HG03045 (cell line): ENCODE measurements around the gene CH25H.

Experiments
- ATAC-seq: cut with Tn5 transposase; IDR thresholded peaks from one replicate; pipeline ENCODE4 v1.9.1; 2021; ENCODE audit warnings: mild to moderate bottlenecking, moderate library complexity; ENCODE audit not compliant: unreplicated experiment

The CH25H gene

GRCh38 chr10:89233033-89233432, 25.9 kb upstream of the CH25H start:
- no peak for ATAC-seq

- no peak for ATAC-seq
Measured at GRCh38 chr10:89228962-89229361, 21.8 kb upstream of the CH25H start.

DNA sequence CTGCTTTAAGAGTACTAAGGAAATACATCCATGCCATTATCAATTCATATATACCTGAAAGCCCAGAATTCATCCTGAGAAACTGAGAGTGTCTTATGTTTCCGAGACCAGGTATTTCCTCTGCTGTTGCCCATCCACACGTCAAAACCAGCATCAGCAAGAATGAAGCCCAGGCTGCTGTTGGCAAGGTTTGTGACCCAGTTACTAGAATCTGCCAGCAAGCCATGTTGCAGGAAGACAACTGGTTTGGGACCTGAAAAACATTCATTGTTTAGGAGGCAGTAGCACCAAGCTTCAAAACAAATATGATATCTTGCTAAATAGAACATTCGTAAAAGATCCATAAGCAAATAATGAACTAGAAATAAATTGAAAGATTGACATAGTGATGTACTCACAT, 21.0 kb upstream of the CH25H start:
- no peak for ATAC-seq

DNA sequence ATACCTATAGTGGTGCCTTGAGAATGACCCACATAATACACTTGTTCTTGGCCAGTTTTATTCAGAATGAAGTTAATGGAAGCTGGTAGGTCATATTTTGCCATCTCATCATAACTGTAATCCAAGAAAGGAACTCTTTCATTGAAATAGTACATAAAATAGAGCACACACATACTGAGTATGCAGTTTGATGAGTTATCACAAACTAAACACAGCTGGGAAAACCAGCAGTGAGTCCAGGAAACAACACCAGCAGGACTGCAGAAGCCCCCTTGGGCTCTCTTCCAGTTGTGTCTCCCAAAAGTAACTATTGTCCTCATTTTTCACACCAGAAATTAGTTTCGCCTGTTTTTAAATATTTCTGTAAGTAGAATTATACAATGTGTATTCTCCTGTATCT, 19.8 kb upstream of the CH25H start:
- no peak for ATAC-seq

DNA sequence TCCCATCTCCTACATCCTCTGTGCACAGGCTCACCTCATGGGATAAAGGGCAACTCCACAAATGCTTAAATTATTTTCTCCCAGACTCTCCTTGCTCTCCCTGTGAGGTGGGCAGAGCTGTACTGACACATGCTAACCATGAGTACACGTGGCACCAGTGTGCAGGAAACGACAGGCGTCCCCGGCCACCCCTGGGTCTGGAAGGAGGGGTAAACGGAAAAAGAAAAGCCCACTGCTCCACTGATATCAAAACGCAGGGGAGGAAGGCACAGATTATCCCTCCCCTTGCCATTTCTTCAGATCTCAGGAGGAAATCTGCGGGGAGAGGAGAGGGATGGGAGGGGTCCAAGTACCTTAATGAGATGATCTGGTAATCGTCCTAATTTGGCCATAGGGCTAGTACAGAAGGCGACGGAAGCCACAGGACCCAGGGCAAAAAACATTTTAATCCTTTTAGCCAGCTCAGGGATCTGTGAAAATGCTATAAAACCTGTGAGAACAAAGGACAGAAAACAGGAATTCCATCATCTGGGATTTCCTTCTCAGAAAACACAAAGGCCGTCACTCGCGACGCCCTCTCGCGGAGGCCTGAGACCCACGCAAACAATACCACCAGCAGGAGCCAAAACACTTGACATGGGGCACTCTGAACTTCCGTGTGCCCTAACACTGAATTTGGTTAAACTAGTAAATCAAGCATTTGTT, 17.8 kb upstream of the CH25H start:
- ATAC-seq = no peak

DNA sequence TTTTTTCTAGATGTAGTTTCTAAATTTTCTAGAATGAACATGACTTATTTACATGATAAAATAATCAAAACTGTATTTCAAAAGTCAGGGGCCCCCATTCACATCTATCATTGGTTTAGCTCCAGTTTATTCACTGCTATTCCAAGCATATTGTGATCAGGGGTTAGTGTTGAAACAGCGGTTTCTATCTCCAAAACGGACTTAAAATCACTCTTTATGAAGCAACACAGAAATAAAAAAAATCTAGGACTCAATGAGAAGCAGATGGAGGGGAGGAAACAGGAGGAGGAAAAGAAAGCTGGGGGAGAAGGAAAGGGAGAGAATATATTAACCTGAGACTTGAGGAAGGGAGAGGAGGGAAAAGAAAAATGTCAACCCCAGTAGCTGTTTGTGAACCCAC, 14.8 kb upstream of the CH25H start:
- no peak for ATAC-seq

DNA sequence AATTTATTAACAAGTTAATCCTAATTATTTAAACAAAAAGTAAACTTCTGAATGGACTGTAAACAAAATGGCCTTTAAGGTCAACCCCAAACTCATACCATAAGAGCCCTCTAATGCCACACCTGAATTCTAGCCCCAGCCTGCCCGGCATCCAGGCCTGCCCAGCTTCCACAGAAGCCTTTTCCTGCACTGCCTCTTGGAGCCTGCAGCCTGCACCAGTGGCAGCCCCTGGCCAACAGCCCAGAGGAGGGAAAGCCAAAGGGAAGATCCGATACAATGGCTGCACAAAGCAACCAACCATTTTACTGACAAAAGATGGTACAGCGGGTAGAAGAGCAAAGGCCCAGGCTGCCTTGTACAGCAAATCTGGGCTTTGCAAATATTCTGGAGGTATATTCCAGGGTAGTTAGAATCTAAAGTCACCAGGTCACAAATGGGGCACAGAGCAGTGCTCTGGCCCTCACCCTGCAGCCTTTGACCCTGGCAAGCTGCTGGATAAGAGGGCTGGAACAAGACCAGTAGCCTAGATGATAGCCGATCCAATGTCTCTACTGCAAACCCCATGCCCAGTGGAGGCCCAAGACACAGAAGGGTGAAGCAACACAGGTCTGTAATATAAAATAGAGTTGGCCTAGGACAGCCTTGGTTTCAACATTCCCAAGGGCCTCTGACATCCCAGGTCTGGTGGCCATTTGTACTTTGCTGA, 12.5 kb upstream of the CH25H start:
- no peak for ATAC-seq

GRCh38 chr10:89217057-89217990, 10.2 kb upstream of the CH25H start:
- ATAC-seq = no peak

- ATAC-seq = no peak
Measured at GRCh38 chr10:89216056-89216455, 8.9 kb upstream of the CH25H start.

- ATAC-seq = no peak
Measured at GRCh38 chr10:89215511-89215910, 8.4 kb upstream of the CH25H start.

- ATAC-seq = no peak
Measured at GRCh38 chr10:89214566-89215165, 7.5 kb upstream of the CH25H start.

- no peak for ATAC-seq
Measured at GRCh38 chr10:89213191-89213808, 6.2 kb upstream of the CH25H start.

GRCh38 chr10:89210794-89211425, 3.8 kb upstream of the CH25H start:
- no peak for ATAC-seq

GRCh38 chr10:89209718-89210117, 2.6 kb upstream of the CH25H start:
- ATAC-seq = no peak

GRCh38 chr10:89207801-89208551, 859 bp upstream of the CH25H start:
- peak; percentile 36 for ATAC-seq

DNA sequence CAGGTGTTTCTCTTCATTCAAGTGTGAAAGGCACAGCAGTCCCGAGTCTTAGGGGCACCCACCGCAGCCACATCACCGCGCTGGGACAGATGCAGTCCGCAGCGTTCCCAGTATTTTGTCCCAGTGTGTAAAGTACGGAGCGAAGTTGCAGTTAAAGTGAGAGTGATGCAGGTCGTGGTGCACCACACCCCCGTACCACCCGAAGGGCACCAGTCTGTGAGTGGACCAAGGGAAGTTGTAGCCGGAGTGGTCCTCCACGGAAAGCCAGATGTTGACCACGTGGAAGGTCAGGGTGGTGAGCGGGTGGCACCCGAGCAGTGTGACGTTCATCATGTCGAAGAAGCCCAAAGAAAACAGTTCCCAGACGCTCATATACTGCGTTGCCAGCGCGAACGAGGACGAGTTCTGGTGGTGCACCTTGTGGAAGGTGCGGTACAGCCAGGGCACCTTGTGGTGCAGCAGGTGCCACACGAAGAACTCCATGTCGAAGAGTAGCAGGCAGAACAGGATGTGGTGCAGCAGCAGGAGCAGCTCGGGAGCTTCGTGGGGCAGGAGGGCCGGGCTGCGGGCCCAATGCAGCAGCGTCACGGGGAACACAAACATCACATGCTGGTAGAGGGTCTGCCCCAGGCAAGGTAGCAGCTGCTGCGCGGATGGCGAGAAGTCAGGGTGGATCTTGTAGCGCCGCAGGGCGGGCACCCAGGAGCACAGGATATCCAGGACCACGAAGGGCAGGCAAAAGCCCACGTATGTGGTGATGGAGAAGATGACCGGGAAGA, 526 bp downstream of the CH25H start:
- ATAC-seq = peak; percentile 21

DNA sequence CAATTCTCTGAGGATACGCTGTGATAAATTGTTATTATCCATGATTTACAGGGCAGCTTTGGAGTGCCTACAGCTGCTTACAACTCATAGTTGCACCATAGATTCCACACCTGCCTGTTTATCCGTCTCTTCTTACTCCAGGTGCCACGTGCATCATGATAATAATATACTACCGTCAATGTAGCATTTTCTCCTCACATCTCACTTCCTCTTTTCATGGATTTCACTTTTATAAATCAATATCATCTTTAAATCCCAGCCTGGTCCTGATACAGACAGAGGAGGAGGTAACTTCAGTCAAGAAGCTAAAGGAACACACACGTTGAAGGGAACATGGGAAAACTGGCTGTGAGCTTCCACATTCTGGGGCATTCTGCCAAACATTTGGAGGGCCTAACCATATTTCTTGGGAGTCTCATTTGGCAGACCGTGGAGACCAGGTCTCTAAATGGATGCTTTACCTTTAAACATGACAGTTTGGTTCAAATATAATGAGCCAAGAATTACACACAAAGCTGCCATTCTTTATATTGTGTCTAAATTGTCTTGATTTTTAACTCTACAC, 2.4 kb downstream of the CH25H start:
- ATAC-seq = no peak

DNA sequence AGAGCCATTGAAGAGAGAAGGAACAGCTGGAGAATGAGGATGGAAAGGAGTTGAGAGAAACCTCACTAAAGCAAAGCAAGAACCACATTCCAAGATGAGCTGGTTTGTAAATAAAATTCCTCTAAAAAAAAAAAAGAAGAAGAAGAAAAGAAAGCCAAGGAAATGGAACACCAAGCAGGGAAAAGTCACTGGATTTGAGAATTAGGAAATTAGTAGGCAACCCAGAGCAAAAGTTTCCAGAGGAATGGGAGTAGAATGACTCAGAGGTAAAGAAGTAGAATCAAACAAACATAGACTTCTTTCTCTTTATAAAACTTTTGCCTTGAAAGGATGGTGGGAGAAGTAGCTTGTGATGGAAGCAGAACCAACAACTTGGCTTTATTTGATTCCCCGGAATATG, 3.9 kb downstream of the CH25H start:
- no peak for ATAC-seq
